ENCODE measurements around the gene ADGRV1.

The ADGRV1 gene

DNA sequence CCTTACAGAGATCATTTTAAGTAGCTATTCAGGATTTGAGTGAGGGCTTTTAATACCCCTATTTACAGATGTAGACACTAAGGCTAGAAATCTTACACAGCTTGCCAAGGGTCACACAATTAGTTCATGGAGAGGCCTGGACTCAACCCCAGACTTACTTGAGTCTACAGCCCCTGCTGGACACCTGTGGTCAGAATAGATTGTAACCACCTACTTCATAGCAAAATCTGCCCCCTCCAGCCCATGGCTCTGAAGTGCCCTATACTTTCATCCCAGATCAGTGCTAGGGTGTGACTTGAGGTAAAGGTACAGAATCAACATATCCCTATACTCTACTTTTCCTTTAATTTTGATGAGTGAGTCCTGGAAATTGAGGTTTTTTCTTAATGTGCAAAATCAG is 291.3 kb downstream of the ADGRV1 start:
- TF ChIP-seq LEF1 (IDR thresholded peaks at IDR 0.05; ENCODE audit: borderline replicate concordance) (no peak), TARDBP (IDR thresholded peaks at IDR 0.05) (no peak), ELF4 (IDR thresholded peaks at IDR 0.05) (no peak), SP1 (IDR thresholded peaks at IDR 0.05) (no peak), ARNT (IDR thresholded peaks at IDR 0.05) (no peak), NFRKB (IDR thresholded peaks at IDR 0.05) (no peak), FOXM1 (IDR thresholded peaks at IDR 0.05; ENCODE audit: borderline replicate concordance) (no peak), HDGF (IDR thresholded peaks at IDR 0.05; ENCODE audit: borderline replicate concordance) (no peak), L3MBTL2 (conservative IDR thresholded peaks at IDR 0.05) (no peak), FOXA1 (IDR thresholded peaks at IDR 0.05) (no peak), ZNF384 (IDR thresholded peaks at IDR 0.05) (no peak), CTBP1 (IDR thresholded peaks at IDR 0.05; ENCODE audit: borderline replicate concordance) (no peak)
- POLR2A ChIA-PET = no interaction called here
- CTCF ChIA-PET = no interaction called here
- no peak for DNase-seq (ENCODE audit: extremely low spot score)

DNA sequence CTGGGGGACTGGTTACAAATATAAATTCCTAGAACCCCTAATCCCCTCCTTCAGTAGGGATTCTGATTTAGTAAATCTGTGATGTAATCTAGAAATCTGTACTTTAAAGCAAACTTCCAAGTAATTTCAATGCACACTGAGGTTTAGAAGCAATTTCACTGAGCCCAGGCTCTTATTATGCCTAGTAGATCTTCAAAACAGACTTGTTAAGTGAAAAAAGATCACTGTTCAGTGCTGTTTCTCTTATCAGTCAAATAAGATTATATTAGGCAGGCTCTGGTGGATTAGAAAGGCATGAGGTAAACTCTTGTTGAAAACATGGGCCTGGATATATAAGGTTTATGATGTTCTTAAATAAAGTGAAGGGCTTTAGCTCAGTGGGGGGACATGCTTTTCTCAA is 293.9 kb downstream of the ADGRV1 start:
- no peak for TF ChIP-seq L3MBTL2 (conservative IDR thresholded peaks at IDR 0.05)
- no peak for TF ChIP-seq FOXM1 (IDR thresholded peaks at IDR 0.05; ENCODE audit: borderline replicate concordance)
- TF ChIP-seq, protein P1, sequence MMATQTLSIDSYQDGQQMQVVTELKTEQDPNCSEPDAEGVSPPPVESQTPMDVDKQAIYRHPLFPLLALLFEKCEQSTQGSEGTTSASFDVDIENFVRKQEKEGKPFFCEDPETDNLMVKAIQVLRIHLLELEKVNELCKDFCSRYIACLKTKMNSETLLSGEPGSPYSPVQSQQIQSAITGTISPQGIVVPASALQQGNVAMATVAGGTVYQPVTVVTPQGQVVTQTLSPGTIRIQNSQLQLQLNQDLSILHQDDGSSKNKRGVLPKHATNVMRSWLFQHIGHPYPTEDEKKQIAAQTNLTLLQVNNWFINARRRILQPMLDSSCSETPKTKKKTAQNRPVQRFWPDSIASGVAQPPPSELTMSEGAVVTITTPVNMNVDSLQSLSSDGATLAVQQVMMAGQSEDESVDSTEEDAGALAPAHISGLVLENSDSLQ (IDR thresholded peaks at IDR 0.05) = no peak
- no peak for TF ChIP-seq NFRKB (IDR thresholded peaks at IDR 0.05)
- no peak for TF ChIP-seq CTBP1 (IDR thresholded peaks at IDR 0.05; ENCODE audit: borderline replicate concordance)
- TF ChIP-seq TARDBP (IDR thresholded peaks at IDR 0.05) = no peak
- CTCF ChIA-PET = no interaction called here
- POLR2A ChIA-PET = no interaction called here
- DNase-seq (ENCODE audit: extremely low spot score) = no peak

DNA sequence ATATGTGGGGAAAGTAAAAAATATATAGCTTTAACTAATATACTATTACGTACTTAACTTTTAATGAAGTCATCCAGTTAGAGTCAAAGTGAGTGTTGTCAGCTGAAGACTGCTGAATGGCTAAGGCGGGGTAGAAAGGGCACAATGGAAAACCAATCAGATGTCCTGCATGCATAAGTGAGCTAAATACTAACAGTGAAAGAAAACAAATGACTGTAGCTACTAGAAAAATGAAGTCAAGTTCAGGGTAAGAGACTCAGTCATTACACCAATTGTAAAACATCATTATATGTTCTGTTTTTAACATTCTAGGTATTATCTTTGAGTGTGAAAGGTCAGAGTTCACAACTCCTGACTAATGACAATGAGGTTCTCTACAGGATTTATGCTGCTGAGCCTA is 295.2 kb downstream of the ADGRV1 start:
- ChIA-PET POLR2A (no interaction called here), CTCF (no interaction called here)
- TF ChIP-seq SUZ12 (IDR thresholded peaks at IDR 0.05) (no peak), FOXK2 (IDR thresholded peaks at IDR 0.05) (no peak), TARDBP (IDR thresholded peaks at IDR 0.05) (no peak), CTBP1 (IDR thresholded peaks at IDR 0.05; ENCODE audit: borderline replicate concordance) (no peak), L3MBTL2 (conservative IDR thresholded peaks at IDR 0.05) (no peak), FOXM1 (IDR thresholded peaks at IDR 0.05; ENCODE audit: borderline replicate concordance) (no peak), ELF4 (IDR thresholded peaks at IDR 0.05) (no peak), LEF1 (IDR thresholded peaks at IDR 0.05; ENCODE audit: borderline replicate concordance) (no peak), ZNF384 (IDR thresholded peaks at IDR 0.05) (no peak), BHLHE40 (IDR thresholded peaks at IDR 0.05; ENCODE audit: borderline replicate concordance) (no peak), SP1 (IDR thresholded peaks at IDR 0.05) (no peak), ARNT (IDR thresholded peaks at IDR 0.05) (no peak)
- no peak for DNase-seq (ENCODE audit: extremely low spot score)

DNA sequence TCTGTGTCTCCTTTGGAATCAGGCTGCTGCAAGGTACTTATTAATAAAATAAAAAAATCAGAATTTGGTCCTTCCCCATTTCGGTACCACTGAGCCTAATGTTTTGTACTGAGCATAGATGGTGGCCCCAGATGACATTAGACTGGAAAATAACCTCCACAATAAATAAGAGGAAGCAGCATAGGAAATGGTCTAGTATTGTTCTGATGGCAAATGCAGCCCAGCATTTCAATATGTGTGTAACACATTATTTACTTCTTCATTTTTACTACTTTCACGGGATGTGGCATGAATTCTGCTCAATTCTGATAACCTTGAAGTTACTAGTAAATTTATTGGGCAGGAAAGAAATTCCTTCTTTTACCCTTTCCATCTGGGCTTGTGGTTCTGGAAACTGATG is 295.6 kb downstream of the ADGRV1 start:
- TF ChIP-seq FOXM1 (IDR thresholded peaks at IDR 0.05; ENCODE audit: borderline replicate concordance) = no peak
- no peak for TF ChIP-seq ARNT (IDR thresholded peaks at IDR 0.05)
- no peak for TF ChIP-seq CTBP1 (IDR thresholded peaks at IDR 0.05; ENCODE audit: borderline replicate concordance)
- no peak for TF ChIP-seq L3MBTL2 (conservative IDR thresholded peaks at IDR 0.05)
- TF ChIP-seq, protein P1 (IDR thresholded peaks at IDR 0.05) = no peak
- TF ChIP-seq ELF4 (IDR thresholded peaks at IDR 0.05) = no peak
- TF ChIP-seq NFRKB (IDR thresholded peaks at IDR 0.05) = no peak
- no peak for TF ChIP-seq HDGF (IDR thresholded peaks at IDR 0.05; ENCODE audit: borderline replicate concordance)
- no peak for TF ChIP-seq BHLHE40 (IDR thresholded peaks at IDR 0.05; ENCODE audit: borderline replicate concordance)
- TF ChIP-seq TARDBP (IDR thresholded peaks at IDR 0.05) = no peak
- TF ChIP-seq FOXA1 (IDR thresholded peaks at IDR 0.05) = no peak
- TF ChIP-seq ZNF384 (IDR thresholded peaks at IDR 0.05) = no peak
- TF ChIP-seq LEF1 (IDR thresholded peaks at IDR 0.05; ENCODE audit: borderline replicate concordance) = no peak
- CTCF ChIA-PET = no interaction called here
- DNase-seq (ENCODE audit: extremely low spot score) = no peak
- POLR2A ChIA-PET = no interaction called here

DNA sequence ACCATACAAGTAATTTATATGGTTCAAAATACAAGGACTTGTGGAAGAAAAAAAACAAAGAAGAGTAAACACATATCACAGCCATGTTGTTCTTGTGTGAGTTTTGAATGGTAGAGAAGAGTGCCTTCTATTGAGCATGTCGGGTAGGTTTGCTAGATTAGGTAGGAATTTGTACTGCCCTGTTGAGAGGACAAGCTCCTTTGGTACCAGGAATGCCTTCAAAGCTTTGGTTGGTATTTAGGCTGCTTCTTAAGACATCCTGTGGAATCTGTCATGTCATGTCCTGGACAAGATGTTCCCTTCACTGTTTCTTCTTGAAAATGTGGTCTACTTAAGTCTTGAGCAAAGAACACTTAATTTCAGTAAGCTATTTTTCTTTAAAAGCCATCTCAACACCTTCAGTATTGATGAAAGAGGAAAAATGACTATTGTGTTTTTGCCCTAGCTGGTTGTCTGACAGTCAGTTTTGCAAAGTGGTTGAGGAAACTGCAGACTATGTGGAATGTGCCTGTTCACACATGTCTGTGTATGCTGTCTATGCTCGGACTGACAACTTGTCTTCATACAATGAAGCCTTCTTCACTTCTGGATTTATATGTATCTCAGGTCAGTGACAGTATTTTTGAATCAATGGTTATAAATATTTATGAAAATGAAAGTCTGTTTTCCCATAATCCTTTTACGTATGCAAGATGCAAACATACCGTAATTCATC is 296.9 kb downstream of the ADGRV1 start:
- POLR2A ChIA-PET = no interaction called here
- no peak for DNase-seq (ENCODE audit: extremely low spot score)
- CTCF ChIA-PET = interaction anchor here (0.5 to 1.4 kb wide), 2 partner anchors 10 to 419 kb away, joined by 3 read pairs; no protein-coding TSS in a partner anchor
- no peak for TF ChIP-seq ARNT (IDR thresholded peaks at IDR 0.05)
- no peak for TF ChIP-seq HDGF (IDR thresholded peaks at IDR 0.05; ENCODE audit: borderline replicate concordance)
- TF ChIP-seq ELF4 (IDR thresholded peaks at IDR 0.05) = no peak
- no peak for TF ChIP-seq TARDBP (IDR thresholded peaks at IDR 0.05)

DNA sequence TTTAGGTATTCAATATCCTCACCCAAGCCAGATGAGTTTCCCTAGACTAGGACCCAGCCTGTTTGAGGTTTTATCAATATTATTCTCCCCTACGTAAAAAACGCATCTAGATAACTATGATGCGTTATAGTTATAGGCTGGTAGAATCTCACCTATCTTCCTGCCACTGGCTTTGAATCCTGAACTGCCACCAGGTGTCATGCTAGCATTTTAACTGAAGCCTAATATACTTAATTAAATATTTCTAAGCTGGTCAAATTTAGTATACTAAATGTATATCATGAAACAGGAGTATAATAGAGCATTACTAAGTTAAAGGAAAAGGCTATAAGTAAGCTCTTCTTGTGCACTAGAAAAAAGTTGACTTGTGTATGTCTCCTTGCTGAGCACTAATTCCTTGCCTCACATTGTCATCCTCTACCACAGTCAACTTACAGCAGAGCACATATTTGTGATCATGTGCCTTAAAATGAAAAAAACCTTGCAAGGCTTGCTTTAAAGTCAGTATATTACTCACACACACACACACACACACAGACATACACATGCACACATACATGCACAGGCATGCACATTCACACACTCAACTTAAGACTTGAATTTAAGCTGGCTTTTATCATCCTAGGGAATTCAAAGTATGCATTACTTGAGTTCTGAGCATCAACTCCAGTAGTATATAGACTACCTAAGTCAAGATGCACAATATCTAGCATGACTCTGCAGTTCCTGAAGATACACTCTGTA is 303.4 kb downstream of the ADGRV1 start:
- no peak for DNase-seq (ENCODE audit: extremely low spot score)
- ChIA-PET POLR2A (no interaction called here), CTCF (interaction anchor here (0.6 to 1.4 kb wide), 3 partner anchors 174 to 523 kb away, joined by 3 to 5 read pairs (median 4); no protein-coding TSS in a partner anchor)
- TF ChIP-seq ZNF384 (IDR thresholded peaks at IDR 0.05) (no peak), ARNT (IDR thresholded peaks at IDR 0.05) (no peak), SUZ12 (IDR thresholded peaks at IDR 0.05) (no peak), TARDBP (IDR thresholded peaks at IDR 0.05) (no peak)

DNA sequence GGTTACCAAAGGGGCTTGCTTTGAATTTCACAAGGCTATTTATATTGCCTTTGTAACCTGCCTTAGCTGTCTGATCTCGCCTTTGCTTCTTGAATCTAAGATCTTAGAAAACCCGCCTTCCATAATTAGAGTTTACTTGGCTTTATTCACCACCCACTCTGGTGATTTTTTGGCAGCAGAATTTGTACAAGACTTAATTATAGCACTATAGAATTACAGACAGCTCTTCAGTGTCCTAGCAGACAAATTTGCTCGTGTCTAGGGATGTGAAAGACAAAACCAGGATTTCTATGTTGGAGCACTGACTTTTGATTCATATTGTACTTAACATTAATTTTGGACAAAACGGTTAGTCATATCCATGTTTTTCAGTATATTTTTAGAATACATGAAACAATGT is 306.6 kb downstream of the ADGRV1 start:
- ChIA-PET POLR2A (interaction anchor here (0.7 kb wide), 1 partner anchor 516 kb away, joined by 3 read pairs; no protein-coding TSS in a partner anchor), CTCF (interaction anchor here (0.7 to 2.6 kb wide), 9 partner anchors 10 to 554 kb away, joined by 3 to 16 read pairs (median 3); no protein-coding TSS in a partner anchor)
- no peak for TF ChIP-seq FOXM1 (IDR thresholded peaks at IDR 0.05; ENCODE audit: borderline replicate concordance)
- no peak for TF ChIP-seq SUZ12 (IDR thresholded peaks at IDR 0.05)
- TF ChIP-seq LEF1 (IDR thresholded peaks at IDR 0.05; ENCODE audit: borderline replicate concordance) = no peak
- TF ChIP-seq CTBP1 (IDR thresholded peaks at IDR 0.05; ENCODE audit: borderline replicate concordance) = no peak
- no peak for TF ChIP-seq BHLHE40 (IDR thresholded peaks at IDR 0.05; ENCODE audit: borderline replicate concordance)
- TF ChIP-seq ZNF384 (IDR thresholded peaks at IDR 0.05) = no peak
- no peak for TF ChIP-seq SP1 (IDR thresholded peaks at IDR 0.05)
- no peak for DNase-seq (ENCODE audit: extremely low spot score)
